OCI-LY7 (cell line): ENCODE measurements around the gene WDR73.

Experiments
- EZH2phosphoT487 ChIP-seq: fragments of 200-600 bp; sonication (generic); IDR thresholded peaks from 2 replicates; pipeline ENCODE4 v1.6.1; 2018; ENCODE audit warnings: low read depth, borderline replicate concordance, mild to moderate bottlenecking, mixed run types, antibody characterized with exemption, low read length, moderate library complexity, mixed read lengths
- TF ChIP-seq, protein P1 (sequence below): fragments of 200-600 bp; sonication (generic); conservative IDR thresholded peaks from 2 replicates; pipeline ENCODE4 v1.5.1; 2014; ENCODE audit warnings: mild to moderate bottlenecking, antibody characterized with exemption, low read length, moderate library complexity, mixed read lengths

DNA sequence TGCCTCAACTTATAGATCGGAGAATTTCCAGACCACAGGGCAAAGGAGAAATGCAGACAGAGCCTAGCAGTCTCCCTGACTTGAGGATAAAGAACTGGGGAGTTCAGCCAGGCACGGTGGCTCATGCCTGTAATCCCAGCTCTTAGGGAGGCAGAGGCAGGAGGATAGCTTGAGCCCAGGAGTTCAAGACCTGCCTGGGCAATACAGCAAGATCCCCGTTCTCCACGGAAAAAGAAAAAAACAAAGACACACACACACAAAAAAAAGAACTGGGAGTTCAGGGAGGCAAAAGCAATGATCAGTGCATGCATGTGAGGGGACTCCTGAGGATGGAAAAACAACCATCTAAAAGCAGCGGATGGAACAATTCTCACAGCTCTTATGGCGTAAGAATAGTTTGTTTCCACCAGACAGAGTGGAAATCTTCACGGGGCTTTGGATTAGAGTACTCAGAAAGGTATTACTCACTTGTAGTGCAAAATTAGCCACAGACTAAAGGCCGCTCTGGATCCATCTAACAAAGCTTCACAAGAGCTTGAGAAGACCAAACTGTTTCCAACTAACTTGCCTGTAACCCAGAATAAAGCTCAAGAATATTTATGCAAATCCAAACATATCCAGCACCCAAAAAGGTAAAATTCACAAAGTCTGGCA, 45.6 kb upstream of the WDR73 start:
- TF ChIP-seq, protein P1, sequence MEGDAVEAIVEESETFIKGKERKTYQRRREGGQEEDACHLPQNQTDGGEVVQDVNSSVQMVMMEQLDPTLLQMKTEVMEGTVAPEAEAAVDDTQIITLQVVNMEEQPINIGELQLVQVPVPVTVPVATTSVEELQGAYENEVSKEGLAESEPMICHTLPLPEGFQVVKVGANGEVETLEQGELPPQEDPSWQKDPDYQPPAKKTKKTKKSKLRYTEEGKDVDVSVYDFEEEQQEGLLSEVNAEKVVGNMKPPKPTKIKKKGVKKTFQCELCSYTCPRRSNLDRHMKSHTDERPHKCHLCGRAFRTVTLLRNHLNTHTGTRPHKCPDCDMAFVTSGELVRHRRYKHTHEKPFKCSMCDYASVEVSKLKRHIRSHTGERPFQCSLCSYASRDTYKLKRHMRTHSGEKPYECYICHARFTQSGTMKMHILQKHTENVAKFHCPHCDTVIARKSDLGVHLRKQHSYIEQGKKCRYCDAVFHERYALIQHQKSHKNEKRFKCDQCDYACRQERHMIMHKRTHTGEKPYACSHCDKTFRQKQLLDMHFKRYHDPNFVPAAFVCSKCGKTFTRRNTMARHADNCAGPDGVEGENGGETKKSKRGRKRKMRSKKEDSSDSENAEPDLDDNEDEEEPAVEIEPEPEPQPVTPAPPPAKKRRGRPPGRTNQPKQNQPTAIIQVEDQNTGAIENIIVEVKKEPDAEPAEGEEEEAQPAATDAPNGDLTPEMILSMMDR = no peak
- no peak for TF ChIP-seq EZH2phosphoT487
